ENCODE data around the gene NCKAP5. TPM values are rescaled to one million over a fixed set of nuclear protein-coding genes. Genes with fewer than 3 reads are reported as not detected.

NCKAP5 gene
- total and polyA plus RNA-seq, 2 of the 8 experiments (the other 6 are each of a cell fraction or from before 2014, with no cell fraction given) = 0.27 to 0.86 TPM

DNA sequence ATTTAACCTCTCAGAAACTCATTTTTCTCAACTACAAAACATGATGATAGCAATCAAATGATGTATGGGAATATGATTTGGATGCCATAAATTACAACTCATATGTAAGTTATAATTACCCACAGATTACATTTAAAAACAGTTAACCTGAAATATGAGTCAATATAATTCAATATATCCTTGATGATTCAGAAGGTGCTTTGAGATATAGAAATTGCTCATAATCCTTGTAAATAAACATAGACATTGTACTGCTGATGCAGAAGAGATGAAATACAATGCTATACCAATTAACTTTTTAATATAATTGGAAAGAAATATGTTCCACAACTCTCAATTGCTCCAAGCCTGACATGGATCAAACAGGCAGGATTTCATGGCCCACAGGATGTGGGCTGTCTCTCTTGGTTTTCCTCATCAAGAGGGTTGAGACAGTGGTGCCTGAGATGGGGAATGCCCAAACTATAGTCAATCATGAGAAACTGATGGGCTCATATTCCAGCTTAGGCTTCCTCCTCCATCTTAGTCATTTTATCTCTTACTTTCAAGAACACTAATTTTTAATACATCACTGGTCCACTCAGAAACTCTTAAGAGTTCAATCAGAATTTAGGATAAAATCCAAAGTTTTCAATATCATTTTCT lies 49.4 kb downstream of the NCKAP5 start (continued):
- TF ChIP-seq, protein P1, sequence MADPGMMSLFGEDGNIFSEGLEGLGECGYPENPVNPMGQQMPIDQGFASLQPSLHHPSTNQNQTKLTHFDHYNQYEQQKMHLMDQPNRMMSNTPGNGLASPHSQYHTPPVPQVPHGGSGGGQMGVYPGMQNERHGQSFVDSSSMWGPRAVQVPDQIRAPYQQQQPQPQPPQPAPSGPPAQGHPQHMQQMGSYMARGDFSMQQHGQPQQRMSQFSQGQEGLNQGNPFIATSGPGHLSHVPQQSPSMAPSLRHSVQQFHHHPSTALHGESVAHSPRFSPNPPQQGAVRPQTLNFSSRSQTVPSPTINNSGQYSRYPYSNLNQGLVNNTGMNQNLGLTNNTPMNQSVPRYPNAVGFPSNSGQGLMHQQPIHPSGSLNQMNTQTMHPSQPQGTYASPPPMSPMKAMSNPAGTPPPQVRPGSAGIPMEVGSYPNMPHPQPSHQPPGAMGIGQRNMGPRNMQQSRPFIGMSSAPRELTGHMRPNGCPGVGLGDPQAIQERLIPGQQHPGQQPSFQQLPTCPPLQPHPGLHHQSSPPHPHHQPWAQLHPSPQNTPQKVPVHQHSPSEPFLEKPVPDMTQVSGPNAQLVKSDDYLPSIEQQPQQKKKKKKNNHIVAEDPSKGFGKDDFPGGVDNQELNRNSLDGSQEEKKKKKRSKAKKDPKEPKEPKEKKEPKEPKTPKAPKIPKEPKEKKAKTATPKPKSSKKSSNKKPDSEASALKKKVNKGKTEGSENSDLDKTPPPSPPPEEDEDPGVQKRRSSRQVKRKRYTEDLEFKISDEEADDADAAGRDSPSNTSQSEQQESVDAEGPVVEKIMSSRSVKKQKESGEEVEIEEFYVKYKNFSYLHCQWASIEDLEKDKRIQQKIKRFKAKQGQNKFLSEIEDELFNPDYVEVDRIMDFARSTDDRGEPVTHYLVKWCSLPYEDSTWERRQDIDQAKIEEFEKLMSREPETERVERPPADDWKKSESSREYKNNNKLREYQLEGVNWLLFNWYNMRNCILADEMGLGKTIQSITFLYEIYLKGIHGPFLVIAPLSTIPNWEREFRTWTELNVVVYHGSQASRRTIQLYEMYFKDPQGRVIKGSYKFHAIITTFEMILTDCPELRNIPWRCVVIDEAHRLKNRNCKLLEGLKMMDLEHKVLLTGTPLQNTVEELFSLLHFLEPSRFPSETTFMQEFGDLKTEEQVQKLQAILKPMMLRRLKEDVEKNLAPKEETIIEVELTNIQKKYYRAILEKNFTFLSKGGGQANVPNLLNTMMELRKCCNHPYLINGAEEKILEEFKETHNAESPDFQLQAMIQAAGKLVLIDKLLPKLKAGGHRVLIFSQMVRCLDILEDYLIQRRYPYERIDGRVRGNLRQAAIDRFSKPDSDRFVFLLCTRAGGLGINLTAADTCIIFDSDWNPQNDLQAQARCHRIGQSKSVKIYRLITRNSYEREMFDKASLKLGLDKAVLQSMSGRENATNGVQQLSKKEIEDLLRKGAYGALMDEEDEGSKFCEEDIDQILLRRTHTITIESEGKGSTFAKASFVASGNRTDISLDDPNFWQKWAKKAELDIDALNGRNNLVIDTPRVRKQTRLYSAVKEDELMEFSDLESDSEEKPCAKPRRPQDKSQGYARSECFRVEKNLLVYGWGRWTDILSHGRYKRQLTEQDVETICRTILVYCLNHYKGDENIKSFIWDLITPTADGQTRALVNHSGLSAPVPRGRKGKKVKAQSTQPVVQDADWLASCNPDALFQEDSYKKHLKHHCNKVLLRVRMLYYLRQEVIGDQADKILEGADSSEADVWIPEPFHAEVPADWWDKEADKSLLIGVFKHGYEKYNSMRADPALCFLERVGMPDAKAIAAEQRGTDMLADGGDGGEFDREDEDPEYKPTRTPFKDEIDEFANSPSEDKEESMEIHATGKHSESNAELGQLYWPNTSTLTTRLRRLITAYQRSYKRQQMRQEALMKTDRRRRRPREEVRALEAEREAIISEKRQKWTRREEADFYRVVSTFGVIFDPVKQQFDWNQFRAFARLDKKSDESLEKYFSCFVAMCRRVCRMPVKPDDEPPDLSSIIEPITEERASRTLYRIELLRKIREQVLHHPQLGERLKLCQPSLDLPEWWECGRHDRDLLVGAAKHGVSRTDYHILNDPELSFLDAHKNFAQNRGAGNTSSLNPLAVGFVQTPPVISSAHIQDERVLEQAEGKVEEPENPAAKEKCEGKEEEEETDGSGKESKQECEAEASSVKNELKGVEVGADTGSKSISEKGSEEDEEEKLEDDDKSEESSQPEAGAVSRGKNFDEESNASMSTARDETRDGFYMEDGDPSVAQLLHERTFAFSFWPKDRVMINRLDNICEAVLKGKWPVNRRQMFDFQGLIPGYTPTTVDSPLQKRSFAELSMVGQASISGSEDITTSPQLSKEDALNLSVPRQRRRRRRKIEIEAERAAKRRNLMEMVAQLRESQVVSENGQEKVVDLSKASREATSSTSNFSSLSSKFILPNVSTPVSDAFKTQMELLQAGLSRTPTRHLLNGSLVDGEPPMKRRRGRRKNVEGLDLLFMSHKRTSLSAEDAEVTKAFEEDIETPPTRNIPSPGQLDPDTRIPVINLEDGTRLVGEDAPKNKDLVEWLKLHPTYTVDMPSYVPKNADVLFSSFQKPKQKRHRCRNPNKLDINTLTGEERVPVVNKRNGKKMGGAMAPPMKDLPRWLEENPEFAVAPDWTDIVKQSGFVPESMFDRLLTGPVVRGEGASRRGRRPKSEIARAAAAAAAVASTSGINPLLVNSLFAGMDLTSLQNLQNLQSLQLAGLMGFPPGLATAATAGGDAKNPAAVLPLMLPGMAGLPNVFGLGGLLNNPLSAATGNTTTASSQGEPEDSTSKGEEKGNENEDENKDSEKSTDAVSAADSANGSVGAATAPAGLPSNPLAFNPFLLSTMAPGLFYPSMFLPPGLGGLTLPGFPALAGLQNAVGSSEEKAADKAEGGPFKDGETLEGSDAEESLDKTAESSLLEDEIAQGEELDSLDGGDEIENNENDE (IDR thresholded peaks at IDR 0.05; ENCODE audit: insufficient replicate concordance, low read length) = no peak
